OCI-LY7 (cell line): ENCODE measurements around the gene PLA2G2F.

ENCODE experiments used
- EZH2phosphoT487 ChIP-seq: fragments of 200-600 bp; sonication (generic); IDR thresholded peaks from 2 replicates; pipeline ENCODE4 v1.6.1; 2018; ENCODE audit warnings: low read depth, borderline replicate concordance, mild to moderate bottlenecking, mixed run types, antibody characterized with exemption, low read length, moderate library complexity, mixed read lengths
- TF ChIP-seq, protein P1 (sequence below): fragments of 200-600 bp; sonication (generic); conservative IDR thresholded peaks from 2 replicates; pipeline ENCODE4 v1.5.1; 2014; ENCODE audit warnings: mild to moderate bottlenecking, antibody characterized with exemption, low read length, moderate library complexity, mixed read lengths

DNA sequence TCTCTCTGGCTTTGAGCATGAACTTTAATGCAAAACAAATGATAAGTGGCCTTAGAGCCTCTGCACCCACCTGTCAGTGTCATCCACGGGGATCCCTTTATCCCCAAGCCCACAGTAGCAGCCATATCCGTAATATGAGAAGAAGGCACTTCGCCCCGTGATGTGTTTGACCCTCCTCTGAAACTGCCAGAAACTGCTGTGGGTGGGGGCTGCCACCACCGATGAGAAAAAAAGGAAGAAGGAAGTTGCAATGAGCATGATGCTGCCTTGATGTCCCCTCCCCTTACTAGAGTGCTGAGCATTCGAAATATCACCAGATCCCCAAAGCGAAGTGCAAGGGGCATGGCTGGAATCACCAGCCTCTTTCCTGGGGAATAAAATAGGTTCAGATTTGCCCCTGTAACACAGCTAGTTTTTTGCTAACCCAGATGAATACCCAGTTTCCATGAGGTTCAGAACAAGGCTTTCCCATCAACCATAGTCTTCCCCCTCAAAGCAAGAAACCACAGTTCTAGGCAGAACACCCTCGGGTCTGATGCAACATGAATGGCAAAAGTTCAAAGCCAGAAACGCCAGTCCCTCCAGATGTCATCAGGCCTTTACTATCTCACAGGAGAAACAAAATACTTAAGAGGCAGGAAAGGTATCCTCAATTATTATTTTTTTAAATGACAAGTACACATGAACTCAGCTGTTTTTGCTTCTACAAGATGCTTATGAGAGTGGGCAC, 36.0 kb downstream of the PLA2G2F start:
- TF ChIP-seq, protein P1, sequence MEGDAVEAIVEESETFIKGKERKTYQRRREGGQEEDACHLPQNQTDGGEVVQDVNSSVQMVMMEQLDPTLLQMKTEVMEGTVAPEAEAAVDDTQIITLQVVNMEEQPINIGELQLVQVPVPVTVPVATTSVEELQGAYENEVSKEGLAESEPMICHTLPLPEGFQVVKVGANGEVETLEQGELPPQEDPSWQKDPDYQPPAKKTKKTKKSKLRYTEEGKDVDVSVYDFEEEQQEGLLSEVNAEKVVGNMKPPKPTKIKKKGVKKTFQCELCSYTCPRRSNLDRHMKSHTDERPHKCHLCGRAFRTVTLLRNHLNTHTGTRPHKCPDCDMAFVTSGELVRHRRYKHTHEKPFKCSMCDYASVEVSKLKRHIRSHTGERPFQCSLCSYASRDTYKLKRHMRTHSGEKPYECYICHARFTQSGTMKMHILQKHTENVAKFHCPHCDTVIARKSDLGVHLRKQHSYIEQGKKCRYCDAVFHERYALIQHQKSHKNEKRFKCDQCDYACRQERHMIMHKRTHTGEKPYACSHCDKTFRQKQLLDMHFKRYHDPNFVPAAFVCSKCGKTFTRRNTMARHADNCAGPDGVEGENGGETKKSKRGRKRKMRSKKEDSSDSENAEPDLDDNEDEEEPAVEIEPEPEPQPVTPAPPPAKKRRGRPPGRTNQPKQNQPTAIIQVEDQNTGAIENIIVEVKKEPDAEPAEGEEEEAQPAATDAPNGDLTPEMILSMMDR: no peak
- TF ChIP-seq EZH2phosphoT487: no peak
